Measurements from ENCODE around the gene PFAS.

The PFAS gene

DNA sequence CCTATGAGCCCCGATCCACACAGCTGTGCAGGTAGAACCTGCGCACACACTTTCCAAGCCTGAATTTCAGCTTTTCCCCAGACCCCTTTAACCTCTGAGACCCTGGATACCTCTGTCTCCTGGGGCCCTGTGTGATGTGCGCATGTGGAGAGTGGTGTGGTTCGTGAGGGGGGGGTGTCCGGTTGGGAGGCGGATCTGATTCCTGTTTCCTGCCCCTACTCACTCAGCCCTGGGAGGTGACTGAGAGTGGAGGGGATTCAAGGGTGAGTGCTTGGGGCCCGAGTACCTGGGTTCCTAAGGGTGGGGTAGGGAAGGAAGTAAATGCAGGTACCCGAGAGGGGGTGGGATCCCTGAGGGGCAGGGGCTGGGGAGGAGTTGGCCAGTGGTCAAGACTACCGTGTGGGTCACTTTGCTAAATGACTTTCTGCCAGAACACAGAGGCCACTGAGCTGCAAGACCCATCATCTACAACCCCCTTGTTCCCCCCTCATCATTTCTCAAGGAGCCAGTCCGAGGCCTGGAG is 61.6 kb downstream of the PFAS start:
- no peak for DNase-seq (ENCODE audit: low read depth)

DNA sequence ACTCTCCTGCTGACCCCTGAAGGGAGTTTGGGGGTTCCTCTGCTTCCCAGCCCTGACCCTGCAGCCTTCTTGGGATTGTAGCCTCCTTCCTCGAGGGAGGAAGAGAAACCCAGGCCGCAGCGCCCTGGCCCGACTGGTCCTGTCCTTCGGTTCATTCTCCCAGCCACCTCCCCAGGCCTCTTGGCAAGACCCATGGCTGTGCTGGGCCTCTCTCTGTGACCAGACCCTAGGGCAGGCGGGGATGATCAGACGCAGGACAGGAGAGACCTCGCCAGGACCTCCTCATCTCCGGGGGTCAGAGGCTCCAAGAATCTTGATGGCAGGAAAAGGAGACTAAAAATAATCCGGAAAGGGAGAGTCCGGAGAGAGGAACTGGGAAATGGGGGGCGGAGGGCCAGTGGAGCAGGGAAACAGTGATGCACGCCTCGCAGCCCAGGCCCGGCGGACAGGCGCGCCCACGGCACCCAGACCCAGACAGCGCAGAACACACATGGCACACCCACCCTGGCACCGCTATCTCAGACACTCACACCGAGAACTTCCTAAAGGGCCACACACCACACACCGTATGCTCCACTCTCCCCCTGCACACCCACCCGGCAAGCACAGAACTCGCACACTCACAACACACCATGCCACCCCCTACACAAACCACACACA is 62.2 kb downstream of the PFAS start:
- no peak for DNase-seq (ENCODE audit: low read depth)

DNA sequence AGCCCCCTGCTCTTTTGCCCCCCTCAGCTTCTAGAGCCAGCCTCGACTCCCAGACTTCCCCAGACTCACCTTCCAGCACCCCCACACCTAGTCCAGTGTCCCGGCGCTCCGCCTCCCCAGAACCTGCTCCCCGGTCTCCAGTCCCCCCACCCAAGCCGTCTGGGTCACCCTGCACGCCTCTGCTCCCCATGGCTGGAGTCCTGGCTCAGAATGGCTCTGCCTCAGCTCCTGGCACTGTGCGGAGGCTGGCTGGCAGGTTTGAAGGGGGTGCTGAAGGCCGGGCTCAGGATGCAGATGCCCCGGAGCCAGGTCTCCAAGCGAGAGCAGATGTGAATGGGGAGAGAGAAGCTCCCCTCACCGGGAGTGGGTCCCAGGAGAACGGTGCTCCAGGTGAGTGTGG is 63.2 kb downstream of the PFAS start:
- DNase-seq (ENCODE audit: low read depth) = no peak

DNA sequence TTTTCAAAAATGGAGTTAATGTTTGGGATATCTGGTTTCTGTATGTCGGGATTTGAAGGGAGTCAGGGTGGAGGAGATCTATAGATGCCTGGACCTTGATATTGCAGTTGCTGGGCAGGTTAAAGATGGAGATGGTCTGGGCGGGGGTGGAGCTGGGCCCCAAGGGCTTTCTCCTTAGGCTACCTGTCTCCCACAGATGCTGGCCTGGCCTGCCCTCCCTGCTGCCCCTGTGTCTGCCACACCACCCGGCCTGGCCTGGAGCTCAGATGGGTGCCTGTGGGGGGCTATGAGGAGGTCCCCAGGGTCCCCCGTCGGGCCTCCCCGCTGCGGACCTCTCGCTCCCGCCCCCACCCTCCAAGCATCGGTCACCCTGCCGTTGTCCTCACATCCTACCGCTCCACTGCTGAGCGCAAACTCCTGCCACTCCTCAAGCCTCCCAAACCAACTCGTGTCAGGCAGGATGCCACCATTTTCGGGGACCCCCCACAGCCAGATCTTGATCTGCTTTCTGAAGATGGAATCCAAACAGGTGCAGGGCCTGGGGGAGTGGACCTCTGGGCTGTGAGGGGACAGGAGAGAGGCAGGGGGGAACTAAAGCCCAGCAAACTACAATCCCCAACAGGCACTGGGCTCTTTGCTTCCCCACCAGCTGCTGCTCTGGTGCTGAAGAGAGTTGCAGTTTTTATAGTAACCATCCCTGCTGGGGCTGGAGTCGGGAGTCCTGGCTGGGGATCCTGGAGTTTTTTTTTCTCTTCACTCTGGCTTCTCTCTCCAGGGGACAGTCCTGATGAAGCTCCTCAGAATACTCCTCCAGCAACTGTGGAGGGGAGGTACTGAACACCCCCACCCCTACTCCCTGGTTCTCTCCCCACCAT is 63.9 kb downstream of the PFAS start:
- no peak for DNase-seq (ENCODE audit: low read depth)

DNA sequence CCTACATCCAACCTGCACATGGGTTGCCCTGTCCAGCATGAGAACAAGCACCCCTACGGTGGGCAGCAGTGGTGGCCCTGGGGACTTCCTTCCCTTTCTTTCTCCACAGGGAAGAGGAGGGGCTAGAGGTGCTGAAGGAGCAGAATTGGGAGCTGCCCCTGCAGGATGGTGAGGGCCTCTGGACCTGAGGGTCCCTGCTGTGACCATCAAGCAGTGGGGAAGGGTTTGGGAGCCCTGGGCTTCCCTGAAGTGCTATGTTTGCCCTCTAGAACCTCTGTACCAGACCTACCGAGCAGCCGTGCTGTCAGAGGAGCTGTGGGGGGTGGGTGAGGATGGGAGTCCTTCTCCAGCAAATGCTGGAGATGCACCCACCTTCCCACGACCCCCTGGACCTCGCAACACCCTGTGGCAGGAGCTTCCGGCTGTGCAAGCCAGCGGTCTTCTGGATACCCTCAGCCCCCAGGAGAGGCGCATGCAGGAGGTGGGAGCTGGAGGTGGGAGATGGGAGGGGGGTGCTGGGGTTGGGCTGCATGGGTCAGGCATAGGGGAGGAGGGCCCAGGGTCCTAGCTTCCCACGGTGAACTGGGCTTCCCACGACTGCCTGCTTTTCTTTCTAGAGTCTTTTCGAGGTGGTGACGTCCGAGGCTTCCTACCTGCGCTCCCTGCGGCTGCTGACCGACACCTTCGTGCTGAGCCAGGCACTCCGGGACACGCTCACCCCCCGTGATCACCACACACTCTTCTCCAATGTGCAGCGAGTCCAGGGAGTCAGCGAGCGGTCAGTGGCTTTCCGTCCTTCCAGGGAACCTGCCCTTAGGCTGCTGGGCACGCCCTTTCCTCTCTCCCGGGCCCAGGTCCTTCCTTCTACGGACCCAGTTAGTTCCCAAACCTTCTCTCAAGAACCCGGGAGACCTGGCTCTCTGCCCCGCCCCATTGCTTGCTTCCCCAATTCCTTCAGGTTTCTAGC is 66.0 kb downstream of the PFAS start:
- no peak for DNase-seq (ENCODE audit: low read depth)

DNA sequence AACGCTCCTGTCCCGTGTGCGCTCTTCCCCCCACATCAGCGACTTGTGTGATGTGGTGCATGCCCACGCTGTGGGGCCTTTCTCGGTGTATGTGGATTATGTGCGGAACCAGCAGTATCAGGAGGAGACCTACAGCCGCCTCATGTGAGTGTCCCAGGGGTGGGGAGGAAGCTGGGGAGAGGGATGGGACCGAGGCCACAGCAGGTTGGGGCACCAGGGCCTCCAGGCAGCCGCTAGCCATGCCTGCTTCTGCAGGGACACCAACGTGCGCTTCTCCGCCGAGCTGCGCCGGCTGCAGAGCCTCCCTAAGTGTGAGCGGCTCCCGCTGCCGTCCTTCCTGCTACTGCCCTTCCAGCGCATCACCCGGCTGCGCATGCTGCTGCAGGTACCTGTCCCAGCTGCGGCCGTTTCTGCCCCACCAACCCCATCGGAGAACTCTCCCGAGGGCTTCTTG is 66.7 kb downstream of the PFAS start:
- no peak for DNase-seq (ENCODE audit: low read depth)

DNA sequence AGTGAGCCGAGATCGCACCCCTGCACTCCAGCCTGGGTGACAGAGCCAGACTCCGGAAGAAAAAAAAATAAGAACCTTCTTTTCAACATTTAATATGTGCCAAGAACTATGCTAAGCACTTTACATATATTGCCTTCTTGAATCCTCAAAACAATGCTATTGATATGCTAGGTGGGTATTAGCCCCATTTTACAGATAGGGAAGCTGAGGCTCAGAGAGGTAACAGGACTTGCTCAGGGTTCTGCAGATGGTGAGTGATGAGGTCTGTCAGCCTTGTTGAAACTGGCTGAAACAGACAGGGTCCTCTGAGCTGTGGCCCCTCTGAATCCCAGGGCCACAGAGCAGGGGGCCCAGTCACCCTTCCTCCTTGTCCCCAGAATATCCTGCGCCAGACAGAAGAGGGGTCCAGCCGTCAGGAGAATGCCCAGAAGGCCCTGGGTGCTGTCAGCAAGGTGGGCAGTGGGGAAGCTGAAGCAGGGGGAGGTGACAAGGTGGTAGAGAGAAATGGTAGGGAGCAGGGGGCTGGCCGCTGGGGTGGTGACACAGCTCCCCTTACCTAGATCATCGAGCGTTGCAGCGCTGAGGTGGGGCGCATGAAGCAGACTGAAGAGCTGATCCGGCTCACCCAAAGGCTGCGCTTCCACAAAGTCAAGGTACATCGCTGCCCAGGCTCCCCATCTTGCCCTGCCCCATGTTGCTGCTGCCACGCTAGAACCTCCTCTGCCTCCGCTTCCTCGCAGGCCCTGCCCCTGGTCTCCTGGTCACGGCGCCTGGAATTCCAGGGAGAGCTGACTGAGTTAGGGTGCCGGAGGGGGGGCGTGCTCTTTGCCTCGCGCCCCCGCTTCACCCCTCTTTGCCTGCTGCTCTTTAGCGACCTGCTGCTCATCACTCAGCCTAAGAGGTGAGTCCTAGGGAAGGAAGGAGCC is 69.2 kb downstream of the PFAS start:
- no peak for DNase-seq (ENCODE audit: low read depth)
